HepG2 (cell line): Measurements from ENCODE around the gene ECPAS. TPM values are rescaled to one million over a fixed set of nuclear protein-coding genes. Genes with fewer than 3 reads are reported as not detected.

Experiments
- BORCS8-MEF2B ChIP-seq: sonication (generic); formaldehyde crosslinking; IDR thresholded peaks from 2 replicates; pipeline ENCODE4 v1.8.0; 2022; ENCODE audit warnings: mild to moderate bottlenecking, missing genetic modification reagents
- CBX2 ChIP-seq, 2 experiments: fragments of 200-600 bp in 1 of 2; sonication (generic); formaldehyde crosslinking in 1 of 2; IDR thresholded peaks; 2 replicates each; pipeline versions ENCODE4 v1.7.0 to v1.8.1; 2018 to 2022; ENCODE audit warnings: low read depth in 2 of 2, low read length in 1 of 2, mild to moderate bottlenecking in 1 of 2, missing genetic modification reagents in 1 of 2
- HOXA5 ChIP-seq: sonication (generic); formaldehyde crosslinking; IDR thresholded peaks from 2 replicates; pipeline ENCODE4 v1.4.0; 2020; ENCODE audit warnings: missing genetic modification reagents
- ISL2 ChIP-seq: sonication (generic); formaldehyde crosslinking; IDR thresholded peaks from 2 replicates; pipeline ENCODE4 v1.5.0; 2020; ENCODE audit warnings: missing genetic modification reagents
- MIER2 ChIP-seq: IDR thresholded peaks from 2 replicates; pipeline ENCODE4 v1.6.1; 2016; ENCODE audit warnings: missing biosample characterization, missing genetic modification reagents
- RAD21 ChIP-seq: fragments of 450-650 bp; formaldehyde crosslinking; IDR thresholded peaks from 2 replicates; pipeline ENCODE4 v1.5.0; 2020; ENCODE audit warnings: mild to moderate bottlenecking
- ZNF256 ChIP-seq: sonication (generic); formaldehyde crosslinking; conservative IDR thresholded peaks from 2 replicates; pipeline ENCODE4 v1.4.0; 2020; ENCODE audit warnings: missing genetic modification reagents
- ZNF263 ChIP-seq: sonication (generic); formaldehyde crosslinking; IDR thresholded peaks from 2 replicates; pipeline ENCODE4 v1.4.0; 2020; ENCODE audit warnings: missing genetic modification reagents
- ZNF367 ChIP-seq: sonication (generic); formaldehyde crosslinking; IDR thresholded peaks from 2 replicates; pipeline ENCODE4 v1.4.0; 2020; ENCODE audit warnings: missing genetic modification reagents, borderline replicate concordance
- ZNF562 ChIP-seq: sonication (generic); formaldehyde crosslinking; IDR thresholded peaks from 2 replicates; pipeline ENCODE4 v1.8.0; 2022; ENCODE audit warnings: missing genetic modification reagents, borderline replicate concordance
- ZNF781 ChIP-seq: sonication (generic); formaldehyde crosslinking; IDR thresholded peaks from 2 replicates; pipeline ENCODE4 v1.5.1; 2020; ENCODE audit warnings: borderline replicate concordance, mild to moderate bottlenecking, missing genetic modification reagents; ENCODE audit errors: not compliant biosample characterization
- ZNF782 ChIP-seq: sonication (generic); formaldehyde crosslinking; IDR thresholded peaks from 2 replicates; pipeline ENCODE4 v1.4.0; 2020; ENCODE audit warnings: missing genetic modification reagents, mild to moderate bottlenecking, borderline replicate concordance
- ZNF83 ChIP-seq: sonication (generic); formaldehyde crosslinking; IDR thresholded peaks from 2 replicates; pipeline ENCODE4 v1.4.0; 2020; ENCODE audit warnings: missing genetic modification reagents, mild to moderate bottlenecking, borderline replicate concordance
- ZSCAN31 ChIP-seq: sonication (generic); formaldehyde crosslinking; IDR thresholded peaks from 2 replicates; pipeline ENCODE4 v1.5.0; 2020; ENCODE audit warnings: low read depth, mild to moderate bottlenecking, missing genetic modification reagents
- polyA plus RNA-seq, 8 experiments: library from polyadenylated mRNA; depleted of rRNA in 3 of 8; stranded (reverse) in 7 of 8; unstranded in 1 of 8; fragments of >200 nt; fragmentation: Illumina TruSeq in 4 of 8; extraction: Trizol in 4 of 8; gene quantifications; 2 replicates each; pipeline versions ENCODE4 v1.2.1 to v1.2.3, GENCODE V29; 2011 to 2016; ENCODE audit warnings: low read depth in 4 of 8, missing spikeins in 1 of 8, mixed read lengths in 1 of 8; ENCODE audit not compliant: insufficient read depth in 1 of 8
- total RNA-seq, 5 experiments: library from RNA; depleted of rRNA; stranded (reverse); fragments of >200 nt; fragmentation: Illumina TruSeq; extraction: Trizol; gene quantifications; 2 replicates each; pipeline ENCODE4 v1.2.3, GENCODE V29; 2016; ENCODE audit warnings: low read depth in 1 of 5
- TF ChIP-seq, protein P1 (sequence below): IDR thresholded peaks from 2 replicates; pipeline ENCODE4 v1.6.1; 2016; ENCODE audit warnings: missing compliant biosample characterization, missing genetic modification reagents, borderline replicate concordance
- TF ChIP-seq, protein P2 (sequence below): IDR thresholded peaks from 2 replicates; pipeline ENCODE4 v1.6.1; 2018; ENCODE audit warnings: missing genetic modification reagents, mild to moderate bottlenecking, missing compliant biosample characterization
- TF ChIP-seq, protein P3 (sequence below): IDR thresholded peaks from 2 replicates; pipeline ENCODE4 v1.6.1; 2012; ENCODE audit warnings: inconsistent platforms
- TF ChIP-seq, protein P4 (sequence below): sonication (generic); formaldehyde crosslinking; conservative IDR thresholded peaks from 2 replicates; pipeline ENCODE4 v1.8.0; 2022; ENCODE audit warnings: low read depth, missing genetic modification reagents
- TF ChIP-seq, protein P5 (sequence below): sonication (generic); formaldehyde crosslinking; conservative IDR thresholded peaks from 2 replicates; pipeline ENCODE4 v1.4.0; 2020; ENCODE audit warnings: missing genetic modification reagents
- TF ChIP-seq, protein P6 (sequence below): IDR thresholded peaks from 2 replicates; pipeline ENCODE4 v1.6.1; 2016; ENCODE audit warnings: missing compliant biosample characterization, missing genetic modification reagents, borderline replicate concordance

ECPAS gene
- total and polyA plus RNA-seq, 2 of the 13 experiments (the other 11 are each of a cell fraction or from before 2014, with no cell fraction given) = 35.3 to 58.0 TPM

DNA sequence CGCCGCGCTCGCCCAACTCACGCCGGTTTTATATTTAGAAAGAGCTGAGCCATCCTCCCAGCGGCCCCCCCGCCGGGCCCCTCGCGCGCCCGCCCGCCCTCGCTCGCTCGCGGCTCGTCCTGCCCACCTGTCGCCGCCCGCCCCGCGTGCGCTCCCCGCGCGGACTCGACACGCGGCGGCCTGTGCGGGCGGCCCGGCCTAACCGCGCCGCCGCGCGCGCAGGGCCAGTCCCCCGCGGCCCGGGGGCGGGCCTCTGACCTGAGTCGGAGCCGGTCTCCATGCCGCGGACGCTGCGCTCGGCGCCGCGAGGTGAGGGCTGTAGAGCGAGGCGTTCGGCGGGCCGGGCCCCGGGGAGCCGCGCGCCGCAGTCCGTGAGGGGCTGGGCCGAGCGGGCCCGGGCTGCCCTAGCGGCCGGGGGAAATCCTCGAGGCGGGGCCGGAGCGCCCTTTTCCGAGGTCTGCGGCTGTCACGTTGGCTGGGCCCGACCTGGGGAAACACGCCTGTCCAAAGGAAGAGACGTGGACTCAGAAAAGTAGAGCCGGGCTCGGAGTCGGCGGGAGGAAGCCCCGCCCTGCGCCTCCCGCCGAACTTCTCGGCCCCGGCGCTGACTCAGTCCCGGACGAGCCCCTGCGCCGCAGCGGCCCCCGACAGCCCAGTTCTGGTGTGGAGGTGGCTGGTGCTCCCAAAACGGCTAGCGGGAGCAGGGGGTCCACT lies at the start of gene ECPAS (continued):
- TF ChIP-seq, protein P1, sequence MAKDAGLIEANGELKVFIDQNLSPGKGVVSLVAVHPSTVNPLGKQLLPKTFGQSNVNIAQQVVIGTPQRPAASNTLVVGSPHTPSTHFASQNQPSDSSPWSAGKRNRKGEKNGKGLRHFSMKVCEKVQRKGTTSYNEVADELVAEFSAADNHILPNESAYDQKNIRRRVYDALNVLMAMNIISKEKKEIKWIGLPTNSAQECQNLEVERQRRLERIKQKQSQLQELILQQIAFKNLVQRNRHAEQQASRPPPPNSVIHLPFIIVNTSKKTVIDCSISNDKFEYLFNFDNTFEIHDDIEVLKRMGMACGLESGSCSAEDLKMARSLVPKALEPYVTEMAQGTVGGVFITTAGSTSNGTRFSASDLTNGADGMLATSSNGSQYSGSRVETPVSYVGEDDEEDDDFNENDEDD (CRISPR knock-in tag) = peak; percentile 38; the same call in 1 of the 2 replicates
- TF ChIP-seq ZSCAN31 (CRISPR knock-in tag) (no peak), ZNF781 (CRISPR knock-in tag) (peak; percentile 26), CBX2 (IDR thresholded peaks at IDR 0.05; ENCODE audit: low read depth, low read length) (no peak), CBX2 (CRISPR knock-in tag; IDR thresholded peaks at IDR 0.05; ENCODE audit: low read depth) (no peak), ZNF83 (CRISPR knock-in tag) (0 out of 2 replicates have a peak, but pooled peaks have one; percentile 24), ISL2 (CRISPR knock-in tag) (0 out of 2 replicates have a peak, but pooled peaks have one; percentile 20), HOXA5 (CRISPR knock-in tag) (peak; percentile 49; the same call in 1 of the 2 replicates), ZNF782 (CRISPR knock-in tag) (no peak), ZNF562 (CRISPR knock-in tag) (no peak), ZNF256 (CRISPR knock-in tag) (peak; percentile 19; the same call in 1 of the 2 replicates), RAD21 (peak; percentile 27; the same call in 1 of the 2 replicates), ZNF263 (peak; percentile 89), MIER2 (0 out of 2 replicates have a peak, but pooled peaks have one; percentile 44), BORCS8-MEF2B (CRISPR knock-in tag) (peak; percentile 64; the same call in 1 of the 2 replicates), ZNF367 (CRISPR knock-in tag) (no peak; the same call in 1 of the 2 replicates)
- TF ChIP-seq, protein P2, sequence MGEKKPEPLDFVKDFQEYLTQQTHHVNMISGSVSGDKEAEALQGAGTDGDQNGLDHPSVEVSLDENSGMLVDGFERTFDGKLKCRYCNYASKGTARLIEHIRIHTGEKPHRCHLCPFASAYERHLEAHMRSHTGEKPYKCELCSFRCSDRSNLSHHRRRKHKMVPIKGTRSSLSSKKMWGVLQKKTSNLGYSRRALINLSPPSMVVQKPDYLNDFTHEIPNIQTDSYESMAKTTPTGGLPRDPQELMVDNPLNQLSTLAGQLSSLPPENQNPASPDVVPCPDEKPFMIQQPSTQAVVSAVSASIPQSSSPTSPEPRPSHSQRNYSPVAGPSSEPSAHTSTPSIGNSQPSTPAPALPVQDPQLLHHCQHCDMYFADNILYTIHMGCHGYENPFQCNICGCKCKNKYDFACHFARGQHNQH = peak; percentile 54; the same call in 1 of the 2 replicates
- TF ChIP-seq, protein P3, sequence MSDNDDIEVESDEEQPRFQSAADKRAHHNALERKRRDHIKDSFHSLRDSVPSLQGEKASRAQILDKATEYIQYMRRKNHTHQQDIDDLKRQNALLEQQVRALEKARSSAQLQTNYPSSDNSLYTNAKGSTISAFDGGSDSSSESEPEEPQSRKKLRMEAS = peak; percentile 65
- TF ChIP-seq, protein P4, sequence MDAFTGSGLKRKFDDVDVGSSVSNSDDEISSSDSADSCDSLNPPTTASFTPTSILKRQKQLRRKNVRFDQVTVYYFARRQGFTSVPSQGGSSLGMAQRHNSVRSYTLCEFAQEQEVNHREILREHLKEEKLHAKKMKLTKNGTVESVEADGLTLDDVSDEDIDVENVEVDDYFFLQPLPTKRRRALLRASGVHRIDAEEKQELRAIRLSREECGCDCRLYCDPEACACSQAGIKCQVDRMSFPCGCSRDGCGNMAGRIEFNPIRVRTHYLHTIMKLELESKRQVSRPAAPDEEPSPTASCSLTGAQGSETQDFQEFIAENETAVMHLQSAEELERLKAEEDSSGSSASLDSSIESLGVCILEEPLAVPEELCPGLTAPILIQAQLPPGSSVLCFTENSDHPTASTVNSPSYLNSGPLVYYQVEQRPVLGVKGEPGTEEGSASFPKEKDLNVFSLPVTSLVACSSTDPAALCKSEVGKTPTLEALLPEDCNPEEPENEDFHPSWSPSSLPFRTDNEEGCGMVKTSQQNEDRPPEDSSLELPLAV = no peak
- TF ChIP-seq, protein P5, sequence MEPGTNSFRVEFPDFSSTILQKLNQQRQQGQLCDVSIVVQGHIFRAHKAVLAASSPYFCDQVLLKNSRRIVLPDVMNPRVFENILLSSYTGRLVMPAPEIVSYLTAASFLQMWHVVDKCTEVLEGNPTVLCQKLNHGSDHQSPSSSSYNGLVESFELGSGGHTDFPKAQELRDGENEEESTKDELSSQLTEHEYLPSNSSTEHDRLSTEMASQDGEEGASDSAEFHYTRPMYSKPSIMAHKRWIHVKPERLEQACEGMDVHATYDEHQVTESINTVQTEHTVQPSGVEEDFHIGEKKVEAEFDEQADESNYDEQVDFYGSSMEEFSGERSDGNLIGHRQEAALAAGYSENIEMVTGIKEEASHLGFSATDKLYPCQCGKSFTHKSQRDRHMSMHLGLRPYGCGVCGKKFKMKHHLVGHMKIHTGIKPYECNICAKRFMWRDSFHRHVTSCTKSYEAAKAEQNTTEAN (CRISPR knock-in tag) = no peak
- TF ChIP-seq, protein P6, sequence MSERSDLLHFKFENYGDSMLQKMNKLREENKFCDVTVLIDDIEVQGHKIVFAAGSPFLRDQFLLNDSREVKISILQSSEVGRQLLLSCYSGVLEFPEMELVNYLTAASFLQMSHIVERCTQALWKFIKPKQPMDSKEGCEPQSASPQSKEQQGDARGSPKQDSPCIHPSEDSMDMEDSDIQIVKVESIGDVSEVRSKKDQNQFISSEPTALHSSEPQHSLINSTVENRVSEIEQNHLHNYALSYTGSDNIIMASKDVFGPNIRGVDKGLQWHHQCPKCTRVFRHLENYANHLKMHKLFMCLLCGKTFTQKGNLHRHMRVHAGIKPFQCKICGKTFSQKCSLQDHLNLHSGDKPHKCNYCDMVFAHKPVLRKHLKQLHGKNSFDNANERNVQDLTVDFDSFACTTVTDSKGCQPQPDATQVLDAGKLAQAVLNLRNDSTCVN (CRISPR knock-in tag) = 0 out of 2 replicates have a peak, but pooled peaks have one; percentile 43
